Kidney capillary endothelial cell (primary cell): ENCODE measurements around the gene ARL17A.
"Not testable (repeated sequence)": the region's sequence is repeated elsewhere in the genome, so short reads cannot be mapped to it uniquely, and the experiment has no call there.

ENCODE experiments used
- DNase-seq: peaks from one replicate; pipeline ENCODE4 v3.0.0-alpha.2; 2018; ENCODE audit warnings: low spot score

ARL17A gene

DNA sequence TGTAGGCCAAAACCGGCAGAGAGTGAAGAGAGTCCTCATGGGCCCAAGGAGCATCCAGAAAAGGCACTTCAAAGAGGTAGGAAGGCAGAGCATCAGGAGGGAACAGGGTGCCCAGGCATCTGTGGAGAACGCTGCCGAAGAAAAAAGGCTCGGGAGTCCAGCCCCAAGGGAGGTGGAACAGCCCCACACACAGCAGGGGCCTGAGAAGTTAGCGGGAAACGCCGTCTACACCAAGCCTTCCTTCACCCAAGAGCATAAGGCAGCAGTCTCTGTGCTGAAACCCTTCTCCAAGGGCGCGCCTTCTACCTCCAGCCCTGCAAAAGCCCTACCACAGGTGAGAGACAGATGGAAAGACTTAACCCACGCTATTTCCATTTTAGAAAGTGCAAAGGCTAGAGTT is 30.9 kb downstream of the ARL17A start:
- not testable (repeated sequence) for DNase-seq

DNA sequence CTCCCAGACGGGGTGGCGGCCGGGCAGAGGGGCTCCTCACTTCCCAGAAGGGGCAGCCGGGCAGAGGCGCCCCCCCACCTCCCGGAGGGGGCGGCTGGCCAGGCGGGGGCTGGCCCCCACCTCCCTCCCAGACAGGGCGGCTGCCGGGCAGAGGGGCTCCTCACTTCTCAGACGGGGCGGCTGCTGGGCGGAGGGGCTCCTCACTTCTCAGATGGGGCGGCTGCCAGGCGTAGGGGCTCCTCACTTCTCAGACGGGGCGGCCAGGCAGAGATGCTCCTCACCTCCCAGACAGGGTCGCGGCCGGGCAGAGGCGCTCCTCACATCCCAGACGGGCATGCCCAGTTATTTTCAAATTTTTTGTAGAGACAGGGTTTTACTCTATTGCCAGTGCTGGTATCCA is 44.8 kb downstream of the ARL17A start:
- DNase-seq = not testable (repeated sequence)

DNA sequence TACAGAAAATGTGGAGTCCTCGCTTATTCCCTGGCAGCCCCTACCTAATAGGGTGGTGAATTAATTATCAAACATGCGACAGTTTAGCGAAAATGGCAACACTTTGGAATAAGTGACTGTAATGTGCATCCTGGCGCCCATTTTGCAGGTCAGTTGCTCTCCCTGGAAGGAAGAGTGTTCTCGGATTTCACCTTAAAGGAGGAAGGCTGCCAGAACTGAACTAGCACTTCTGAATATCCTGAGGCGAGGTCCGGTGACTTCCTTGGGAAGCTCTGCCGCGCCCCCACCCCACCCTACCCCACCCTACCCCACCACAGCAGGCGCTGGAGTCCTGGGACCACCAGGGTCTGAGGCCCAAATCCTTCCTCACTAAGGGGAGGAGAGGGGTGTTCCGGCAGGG is 67.3 kb downstream of the ARL17A start, which contains the start of gene LRRC37A2:
Gene LRRC37A2, plus strand, starts transcription at position 301 of the 400 bp plus-strand sequence. CDS start 245 bp downstream, outside the sequence.
- DNase-seq = not testable (repeated sequence)

DNA sequence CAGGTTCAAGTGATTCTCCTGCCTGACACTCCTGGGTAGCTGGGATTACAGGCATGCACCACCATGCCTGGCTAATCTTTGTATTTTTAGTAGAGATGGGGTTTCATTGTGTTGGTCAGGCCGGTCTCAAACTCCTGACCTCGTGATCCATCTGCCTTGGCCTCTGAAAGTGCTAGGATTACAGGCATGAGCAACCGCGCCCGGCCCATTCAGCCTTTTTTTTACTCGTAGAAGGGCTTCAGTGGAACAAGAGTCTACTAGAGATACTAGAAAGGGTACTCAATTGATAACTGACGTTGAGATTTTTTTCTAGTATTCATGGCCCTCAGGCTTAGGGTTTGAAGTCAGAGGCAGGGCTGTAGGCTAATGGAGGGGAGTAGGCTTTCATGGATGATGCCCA is 73.6 kb downstream of the ARL17A start:
- not testable (repeated sequence) for DNase-seq

DNA sequence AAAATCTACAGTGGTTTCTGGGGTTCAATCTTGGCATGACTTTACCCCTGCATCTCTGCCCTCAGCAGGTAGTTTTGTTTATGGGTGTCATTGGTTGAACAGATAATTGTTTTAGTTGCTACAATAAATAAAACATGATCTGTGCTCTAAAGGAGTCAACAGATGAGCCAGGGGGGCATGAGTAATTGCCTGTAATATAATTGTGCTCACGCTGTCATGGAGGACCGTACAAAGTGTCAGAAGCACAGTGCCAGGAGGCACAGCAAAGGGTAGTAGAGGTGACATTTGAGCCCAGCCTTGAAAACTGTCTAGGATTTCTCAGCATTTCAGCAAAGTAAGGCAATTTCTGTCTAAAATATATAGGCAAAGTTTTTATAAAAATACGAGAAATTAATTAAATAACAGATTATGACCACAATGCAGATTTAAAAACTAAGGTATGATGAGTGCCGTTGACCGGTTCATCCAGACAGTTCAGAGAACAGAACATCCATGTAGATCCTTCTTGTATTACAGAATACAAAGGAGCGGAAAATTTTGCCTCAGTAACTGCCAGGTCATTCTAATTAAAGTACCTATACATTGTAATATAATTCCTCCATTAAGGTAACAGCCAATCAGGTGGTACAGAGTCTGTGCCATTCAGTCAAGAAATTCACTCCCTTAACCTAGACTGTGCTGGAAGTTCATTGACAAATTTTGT is 79.9 kb downstream of the ARL17A start:
- not testable (repeated sequence) for DNase-seq

DNA sequence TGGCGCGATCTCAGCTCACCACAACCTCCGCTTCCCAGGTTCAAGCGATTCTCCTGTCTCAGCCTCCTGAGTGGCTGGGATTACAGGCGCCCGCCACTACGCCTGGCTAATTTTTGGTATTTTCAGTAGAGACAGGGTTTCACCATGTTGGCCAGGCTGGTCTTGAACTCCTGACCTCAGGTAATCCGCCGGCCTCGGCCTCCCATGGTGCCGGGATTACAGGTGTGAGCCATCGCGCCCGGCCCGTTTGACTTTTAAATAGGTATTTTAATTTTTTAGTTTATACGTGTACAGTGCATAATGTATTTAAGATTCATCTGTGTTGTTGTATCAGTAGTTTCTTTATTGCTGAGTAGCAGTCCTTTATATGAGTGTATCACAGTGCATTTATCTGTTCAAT is 87.5 kb downstream of the ARL17A start:
- not testable (repeated sequence) for DNase-seq

DNA sequence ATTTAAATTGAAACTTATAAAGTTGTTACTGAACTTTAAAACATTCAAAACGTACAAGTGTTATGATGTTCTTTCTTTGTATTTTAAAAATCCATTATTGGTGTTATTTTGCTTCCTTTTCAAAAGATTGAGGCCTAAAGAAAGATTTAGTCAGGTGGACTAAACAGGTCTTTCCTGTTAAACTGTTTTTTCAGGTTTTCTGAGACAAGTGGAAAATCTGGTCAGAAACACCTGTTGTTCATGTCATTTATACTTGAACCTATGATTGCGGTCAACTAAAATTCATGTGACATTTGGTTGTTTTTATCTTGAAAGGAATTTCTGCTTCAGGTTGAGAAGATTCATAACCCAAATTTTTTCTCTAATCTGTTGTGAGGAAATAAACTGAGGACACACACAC is 98.2 kb downstream of the ARL17A start:
- not testable (repeated sequence) for DNase-seq

DNA sequence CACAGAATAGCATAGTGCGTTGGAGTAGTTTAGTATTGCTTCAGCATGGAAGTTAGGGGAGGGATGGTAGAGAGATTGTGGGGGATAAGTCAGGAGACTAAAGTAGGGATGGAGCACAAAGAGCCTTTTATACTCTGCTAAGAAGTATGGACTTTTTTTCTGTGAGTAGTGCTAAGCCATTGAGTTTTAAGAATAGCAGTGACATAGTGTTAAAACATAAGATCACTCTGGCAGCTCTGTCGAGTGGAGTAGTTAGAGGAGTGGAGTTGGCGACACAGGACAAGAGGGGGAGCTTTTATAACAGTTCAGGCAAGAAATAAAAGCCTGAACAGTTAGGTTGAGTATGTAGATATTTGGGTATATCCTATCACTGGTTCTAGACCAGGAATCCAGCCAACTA is 100.7 kb downstream of the ARL17A start:
- DNase-seq = not testable (repeated sequence)

DNA sequence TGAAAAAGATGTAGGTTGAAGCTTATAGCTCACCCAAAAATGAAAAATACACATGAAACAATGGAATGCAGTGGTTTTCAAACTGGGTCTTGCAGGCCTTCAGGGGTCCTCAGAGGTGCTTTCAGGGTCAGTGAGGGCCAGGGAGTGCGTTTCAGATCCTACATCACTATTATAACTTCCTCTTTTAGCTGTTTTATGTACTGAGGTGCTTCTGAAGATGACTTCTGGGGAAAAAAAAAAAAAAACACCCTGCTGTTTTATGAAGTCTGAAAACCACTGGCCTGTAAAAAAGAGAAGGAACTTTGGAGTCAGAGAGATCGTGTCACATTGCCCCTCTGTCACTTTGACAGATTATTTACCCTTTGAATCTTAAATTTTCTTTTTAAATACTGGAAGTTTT is 103.9 kb downstream of the ARL17A start:
- DNase-seq = not testable (repeated sequence)

DNA sequence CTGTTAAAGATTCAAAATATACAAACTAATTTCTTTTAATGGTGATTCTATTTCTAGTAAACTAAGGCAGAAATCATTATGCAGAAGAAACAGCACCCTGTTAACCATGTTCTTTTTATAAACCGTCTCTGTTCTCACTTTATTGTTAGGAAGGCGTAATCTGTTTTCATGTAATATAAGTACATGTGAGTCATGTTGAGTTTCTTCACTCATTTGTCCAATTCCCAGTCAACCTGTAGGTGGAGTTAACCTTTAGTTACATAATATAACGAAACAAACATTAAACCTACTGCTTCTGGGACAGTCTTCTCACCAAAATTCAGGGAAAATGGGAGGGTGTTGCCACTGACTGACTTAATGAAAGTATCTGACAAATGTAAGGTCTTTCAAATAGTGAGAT is 105.0 kb downstream of the ARL17A start:
- not testable (repeated sequence) for DNase-seq

DNA sequence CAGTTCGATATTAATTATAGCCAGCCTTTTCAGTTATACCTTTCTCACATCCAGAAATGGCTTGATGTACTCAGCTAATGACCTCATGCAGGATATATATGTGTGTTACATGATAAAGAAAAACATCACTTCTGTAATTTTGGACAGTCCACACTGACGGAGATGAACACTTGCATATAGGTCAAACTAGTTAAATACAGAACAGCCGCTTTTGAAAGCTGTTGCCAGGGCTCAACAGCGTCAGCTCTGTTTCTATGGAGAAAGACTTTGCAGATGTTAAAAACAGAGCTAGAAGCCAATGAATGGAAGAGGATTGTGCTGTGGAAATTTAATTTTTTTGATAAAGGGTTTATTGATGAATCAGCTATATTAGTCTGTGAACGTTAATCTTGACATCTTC is 111.9 kb downstream of the ARL17A start:
- not testable (repeated sequence) for DNase-seq
